ENCODE data around the gene MAD1L1.

DNA sequence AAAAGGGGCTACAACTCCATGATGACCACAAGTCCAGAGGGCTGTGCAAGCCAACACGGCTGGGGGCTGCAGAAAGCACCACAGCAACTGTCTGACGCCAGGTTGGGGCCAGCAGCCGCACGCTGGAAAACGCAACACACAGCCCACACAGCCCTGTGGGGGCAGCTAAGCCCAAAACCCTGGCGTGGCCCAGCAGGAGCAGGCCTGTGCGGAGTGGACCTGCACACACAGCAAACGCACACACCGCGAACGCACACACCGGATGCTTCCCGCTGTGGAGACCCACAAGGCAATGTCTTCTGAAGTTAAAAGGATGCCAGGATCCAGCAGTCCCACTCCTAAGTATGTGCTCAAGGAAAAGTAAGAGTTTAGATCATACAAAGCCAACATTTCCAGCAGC, 121.2 kb downstream of the MAD1L1 start:
- TF ChIP-seq, protein P1, sequence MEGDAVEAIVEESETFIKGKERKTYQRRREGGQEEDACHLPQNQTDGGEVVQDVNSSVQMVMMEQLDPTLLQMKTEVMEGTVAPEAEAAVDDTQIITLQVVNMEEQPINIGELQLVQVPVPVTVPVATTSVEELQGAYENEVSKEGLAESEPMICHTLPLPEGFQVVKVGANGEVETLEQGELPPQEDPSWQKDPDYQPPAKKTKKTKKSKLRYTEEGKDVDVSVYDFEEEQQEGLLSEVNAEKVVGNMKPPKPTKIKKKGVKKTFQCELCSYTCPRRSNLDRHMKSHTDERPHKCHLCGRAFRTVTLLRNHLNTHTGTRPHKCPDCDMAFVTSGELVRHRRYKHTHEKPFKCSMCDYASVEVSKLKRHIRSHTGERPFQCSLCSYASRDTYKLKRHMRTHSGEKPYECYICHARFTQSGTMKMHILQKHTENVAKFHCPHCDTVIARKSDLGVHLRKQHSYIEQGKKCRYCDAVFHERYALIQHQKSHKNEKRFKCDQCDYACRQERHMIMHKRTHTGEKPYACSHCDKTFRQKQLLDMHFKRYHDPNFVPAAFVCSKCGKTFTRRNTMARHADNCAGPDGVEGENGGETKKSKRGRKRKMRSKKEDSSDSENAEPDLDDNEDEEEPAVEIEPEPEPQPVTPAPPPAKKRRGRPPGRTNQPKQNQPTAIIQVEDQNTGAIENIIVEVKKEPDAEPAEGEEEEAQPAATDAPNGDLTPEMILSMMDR (conservative IDR thresholded peaks at IDR 0.05): no peak
- TF ChIP-seq ZFX (IDR thresholded peaks at IDR 0.05): no peak

All from C4-2B (cell line).